ENCODE data around the gene NIBAN1.

The NIBAN1 gene

GRCh38 chr1:184952428-184952827 lies 21.9 kb downstream of the NIBAN1 start:
- TF ChIP-seq CTCF (IDR thresholded peaks at IDR 0.05; ENCODE audit: low read depth, low read length), result no peak
- H3K9me3 ChIP-seq (ENCODE audit: severe bottlenecking), result no peaks in the 10 kb centered on the region
- H3K36me3 ChIP-seq, result no peaks in the 10 kb centered on the region

GRCh38 chr1:184951788-184952187 lies 22.5 kb downstream of the NIBAN1 start:
- Histone ChIP-seq H3K27ac (no peak overlapping the region), H3K4me3 (ENCODE audit: low read depth, low read length) (no peak overlapping the region), H3K27me3 (ENCODE audit: insufficient read depth, low read depth, severe bottlenecking) (no peaks in the 10 kb centered on the region), H3K9me3 (ENCODE audit: severe bottlenecking) (no peaks in the 10 kb centered on the region), H3K36me3 (no peaks in the 10 kb centered on the region)
- TF ChIP-seq CTCF (IDR thresholded peaks at IDR 0.05; ENCODE audit: low read depth, low read length), result no peak
- DNase-seq, result no peak

More at GRCh38 chr1:184952428-184952827, 21.9 kb downstream of the NIBAN1 start:
- DNase-seq, result no peak
- Histone ChIP-seq H3K27me3 (ENCODE audit: insufficient read depth, low read depth, severe bottlenecking) (no peaks in the 10 kb centered on the region), H3K27ac (no peak overlapping the region), H3K4me3 (ENCODE audit: low read depth, low read length) (no peak overlapping the region)

- Histone ChIP-seq H3K27me3 (ENCODE audit: insufficient read depth, low read depth, severe bottlenecking) (no peaks in the 10 kb centered on the region), H3K4me3 (ENCODE audit: low read depth, low read length) (no peak overlapping the region), H3K36me3 (no peaks in the 10 kb centered on the region), H3K9me3 (ENCODE audit: severe bottlenecking) (no peaks in the 10 kb centered on the region), H3K27ac (no peak overlapping the region)
- TF ChIP-seq CTCF (IDR thresholded peaks at IDR 0.05; ENCODE audit: low read depth, low read length), result no peak
- no peak for DNase-seq
These were observed 23.4 kb downstream of the NIBAN1 start for GRCh38 chr1:184950906-184951305.

DNA sequence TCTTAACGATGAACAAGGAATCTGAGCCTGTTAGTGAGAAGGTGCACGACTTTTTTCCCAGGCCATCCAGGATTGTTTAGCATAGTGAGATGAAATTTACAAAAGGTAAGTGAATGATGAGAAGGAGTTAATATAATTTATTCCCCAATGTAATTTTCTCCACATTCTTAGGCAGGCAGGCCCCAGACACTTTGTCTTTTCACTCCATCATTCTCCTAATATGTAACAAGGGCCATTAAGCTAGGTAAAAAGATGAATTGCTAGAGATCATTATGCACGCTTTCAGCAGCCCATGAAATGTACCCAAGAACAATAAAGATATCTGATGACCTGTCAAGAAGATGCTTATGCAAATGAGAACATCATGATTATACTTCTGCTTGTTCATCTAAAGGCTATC lies 24.1 kb downstream of the NIBAN1 start:
- TF ChIP-seq CTCF (IDR thresholded peaks at IDR 0.05; ENCODE audit: low read depth, low read length), result no peak
- no peak for DNase-seq
- H3K27me3 ChIP-seq (ENCODE audit: insufficient read depth, low read depth, severe bottlenecking), result no peaks in the 10 kb centered on the region

GRCh38 chr1:184947497-184948256 lies 26.6 kb downstream of the NIBAN1 start:
- Histone ChIP-seq H3K36me3 (no peaks in the 10 kb centered on the region), H3K27ac (no peak overlapping the region), H3K27me3 (ENCODE audit: insufficient read depth, low read depth, severe bottlenecking) (no peaks in the 10 kb centered on the region), H3K4me3 (ENCODE audit: low read depth, low read length) (no peak overlapping the region), H3K9me3 (ENCODE audit: severe bottlenecking) (no peaks in the 10 kb centered on the region)
- TF ChIP-seq CTCF (IDR thresholded peaks at IDR 0.05; ENCODE audit: low read depth, low read length), result no peak
- no peak for DNase-seq

More for the DNA sequence above, 24.1 kb downstream of the NIBAN1 start:
- H3K4me3 ChIP-seq (ENCODE audit: low read depth, low read length), result no peak overlapping the region
- H3K9me3 ChIP-seq (ENCODE audit: severe bottlenecking), result no peaks in the 10 kb centered on the region
- no peaks in the 10 kb centered on the region for H3K36me3 ChIP-seq
- H3K27ac ChIP-seq, result no peak overlapping the region

Data from WERI-Rb-1 (cell line).